ENCODE results near the gene PAGE2. TPM values are rescaled to one million over a fixed set of nuclear protein-coding genes. Genes with fewer than 3 reads are reported as not detected.
"Not testable (repeated sequence)": the region's sequence is repeated elsewhere in the genome, so short reads cannot be mapped to it uniquely, and the experiment has no call there.

The PAGE2 gene
- total RNA-seq, 1 donor from 2014 or later: not detected

DNA sequence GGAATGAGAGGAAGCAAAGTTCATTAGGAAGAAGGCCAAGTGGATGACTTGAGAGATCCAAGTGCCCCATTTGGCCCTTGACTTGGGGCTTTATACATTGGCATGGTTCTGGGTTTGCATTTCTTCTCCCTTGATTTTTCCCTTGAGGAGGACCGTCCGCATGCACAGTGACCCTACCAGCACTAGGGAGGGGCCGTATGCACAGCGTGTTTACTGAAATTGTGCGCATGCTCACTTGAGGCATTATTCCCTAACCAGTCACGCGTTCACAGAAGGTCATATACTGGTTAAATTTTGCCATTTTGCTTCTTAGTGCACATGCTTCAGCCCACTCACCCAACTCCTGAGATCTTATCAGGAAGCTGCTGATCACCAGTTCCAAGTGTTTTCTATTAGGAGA lies 35.1 kb downstream of the PAGE2 start:
- no peak for DNase-seq (ENCODE audit: low read depth)

DNA sequence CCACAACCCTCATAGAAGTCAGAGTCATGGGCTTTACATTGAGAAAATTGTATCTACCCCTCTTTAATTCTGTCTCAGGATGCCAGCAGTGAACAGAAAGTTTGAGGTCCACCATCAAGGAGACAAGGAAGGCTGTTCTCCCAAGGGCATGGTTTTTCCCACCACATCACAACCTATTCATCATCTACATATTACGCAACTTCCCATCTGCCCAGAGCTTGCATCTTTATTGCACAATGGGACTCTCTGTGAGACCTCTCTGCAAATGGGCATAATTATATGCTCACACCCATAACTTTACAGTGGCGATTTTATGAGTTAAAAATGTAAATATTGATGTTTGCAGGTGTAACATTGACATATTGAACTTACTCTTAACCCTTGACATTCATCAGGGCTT lies 38.9 kb downstream of the PAGE2 start:
- peak; percentile 9 for DNase-seq (ENCODE audit: low read depth)

DNA sequence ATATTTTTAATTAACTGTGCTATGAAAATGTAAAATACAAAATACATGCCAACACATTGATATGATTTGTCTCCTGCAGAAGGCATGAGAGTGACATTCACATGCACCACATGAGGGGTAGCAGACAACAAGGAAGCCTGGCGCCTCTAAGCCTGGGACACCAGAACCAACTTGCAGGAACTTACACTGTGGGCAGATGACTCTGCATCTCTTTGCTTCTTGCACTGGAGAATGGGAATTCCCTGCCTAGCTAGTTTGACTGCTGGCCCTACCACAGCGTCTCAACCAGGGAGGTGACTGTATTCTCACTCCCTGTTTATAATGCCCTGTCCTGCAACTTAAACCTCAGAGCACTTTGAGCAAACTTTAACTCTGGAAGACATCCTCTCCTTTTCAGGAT lies 40.5 kb downstream of the PAGE2 start:
- DNase-seq (ENCODE audit: low read depth): no peak

GRCh38 chrX:55130481-55130880 lies 41.7 kb downstream of the PAGE2 start:
- no peak for DNase-seq (ENCODE audit: low read depth)

DNA sequence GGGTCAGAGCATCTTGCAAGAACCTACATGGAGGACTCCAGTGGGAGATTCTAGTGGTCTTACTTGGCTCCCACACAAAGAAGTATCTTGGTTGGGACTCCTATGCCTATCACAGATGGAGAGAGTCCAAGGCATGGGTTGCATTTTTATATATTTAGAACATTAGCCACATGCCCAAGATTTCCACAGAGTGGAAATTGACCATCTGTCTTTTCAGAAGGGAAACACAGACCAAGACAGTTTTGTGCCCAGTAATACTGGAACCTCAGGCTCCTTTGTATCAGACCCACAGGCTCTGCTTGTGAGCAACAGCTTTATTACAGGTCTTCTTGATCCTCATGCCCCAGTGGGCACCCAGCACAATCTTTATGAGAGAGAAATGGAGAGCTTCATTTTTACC lies 43.6 kb downstream of the PAGE2 start:
- no peak for DNase-seq (ENCODE audit: low read depth)

DNA sequence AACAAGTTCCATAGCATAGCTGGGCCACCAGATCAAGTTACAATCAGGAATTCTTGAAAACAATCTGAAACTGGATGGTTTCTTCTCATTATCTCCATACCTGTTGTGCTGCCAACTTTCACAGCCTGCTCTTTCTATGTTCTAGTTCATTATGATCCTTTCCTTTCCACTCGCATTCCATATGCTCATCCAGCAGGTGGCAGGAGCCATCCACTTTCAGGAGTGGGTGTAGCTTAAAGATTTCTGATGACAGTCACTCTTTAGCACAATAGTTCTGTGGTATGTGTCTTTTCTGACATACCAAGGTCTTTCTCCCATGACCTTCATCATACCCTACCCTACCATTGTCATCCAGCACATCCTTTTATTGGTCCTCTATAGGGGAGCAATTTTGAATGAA lies 46.4 kb downstream of the PAGE2 start:
- DNase-seq (ENCODE audit: low read depth): peak; percentile 49

- DNase-seq (ENCODE audit: low read depth): not testable (repeated sequence)
These were observed 52.0 kb downstream of the PAGE2 start for GRCh38 chrX:55140800-55141199.

Other genes with a start within 250 kb of the PAGE2 start
- 9.4 and 19.5 TPM in 2 replicates for gene TRO, start 168.2 kb upstream of the PAGE2 start, total RNA-seq
- gene PFKFB1, start 94.8 kb upstream of the PAGE2 start, total RNA-seq: 0.10 and 0.69 TPM in 2 replicates
- gene APEX2, start 88.7 kb upstream of the PAGE2 start, total RNA-seq: 7.7 and 13.5 TPM in 2 replicates
- gene ALAS2, start 58.0 kb upstream of the PAGE2 start, total RNA-seq: not detected in 2 replicates
- not detected in 2 replicates for gene PAGE2B, start 14.0 kb upstream of the PAGE2 start, total RNA-seq
- gene PAGE5, start 131.3 kb downstream of the PAGE2 start, total RNA-seq: not detected in 2 replicates
- gene PAGE3, start 175.9 kb downstream of the PAGE2 start, total RNA-seq: not detected in 2 replicates